MM.1S (cell line): ENCODE measurements around the gene HERC2.
"Not testable (repeated sequence)": the region's sequence is repeated elsewhere in the genome, so short reads cannot be mapped to it uniquely, and the experiment has no call there.

ENCODE experiments used
- DNase-seq: peaks from one replicate; pipeline ENCODE4 v3.0.0-alpha.2; 2015
- H2AFZ ChIP-seq: fragments of 300-600 bp; sonication (generic); 2 replicates; pipeline ENCODE4 v1.6.0; 2016; ENCODE audit warnings: antibody characterized with exemption, low read length
- H3F3A ChIP-seq: fragments of 300-600 bp; sonication (generic); 2 replicates; pipeline ENCODE4 v1.6.1; 2016; ENCODE audit warnings: mild to moderate bottlenecking, antibody characterized with exemption, low read length, moderate library complexity, mixed read lengths; ENCODE audit not compliant: insufficient read depth
- H3K27ac ChIP-seq: fragments of 300-600 bp; sonication (generic); 2 replicates; pipeline ENCODE4 v1.5.1; 2016; ENCODE audit warnings: mild to moderate bottlenecking, low read length
- H3K27me3 ChIP-seq: fragments of 300-600 bp; sonication (generic); replicated peaks from 2 replicates; pipeline ENCODE4 v1.6.0; 2016; ENCODE audit warnings: low read length; ENCODE audit not compliant: insufficient read depth
- H3K36me3 ChIP-seq: fragments of 300-600 bp; sonication (generic); replicated peaks from 2 replicates; pipeline ENCODE4 v1.6.1; 2016; ENCODE audit warnings: mild to moderate bottlenecking, low read length, mixed read lengths; ENCODE audit not compliant: insufficient read depth
- H3K4me1 ChIP-seq: fragments of 300-600 bp; sonication (generic); 2 replicates; pipeline ENCODE4 v1.6.1; 2016; ENCODE audit warnings: low read length, mixed read lengths
- H3K4me2 ChIP-seq: fragments of 300-600 bp; sonication (generic); 2 replicates; pipeline ENCODE4 v1.6.0; 2016; ENCODE audit warnings: low read depth, low read length
- H3K4me3 ChIP-seq: fragments of 300-600 bp; sonication (generic); 2 replicates; pipeline ENCODE4 v1.5.1; 2016; ENCODE audit warnings: low read length, mixed read lengths
- H3K79me2 ChIP-seq: fragments of 300-600 bp; sonication (generic); 2 replicates; pipeline ENCODE4 v1.6.1; 2016; ENCODE audit warnings: mixed run types, low read length, mixed read lengths
- H3K9ac ChIP-seq: fragments of 300-600 bp; sonication (generic); 2 replicates; pipeline ENCODE4 v1.6.1; 2016; ENCODE audit warnings: low read length, mixed read lengths
- H3K9me2 ChIP-seq: fragments of 300-600 bp; sonication (generic); replicated peaks from 2 replicates; pipeline ENCODE4 v1.6.1; 2016; ENCODE audit warnings: mild to moderate bottlenecking, low read length, mixed read lengths; ENCODE audit not compliant: insufficient read depth
- H3K9me3 ChIP-seq: fragments of 300-600 bp; sonication (generic); replicated peaks from 2 replicates; pipeline ENCODE4 v1.6.1; 2016; ENCODE audit warnings: mild to moderate bottlenecking, low read length, mixed read lengths; ENCODE audit not compliant: insufficient read depth
- H4K20me1 ChIP-seq: fragments of 300-600 bp; sonication (generic); 2 replicates; pipeline ENCODE4 v1.6.1; 2016; ENCODE audit warnings: mild to moderate bottlenecking, low read length, moderate library complexity, mixed read lengths; ENCODE audit not compliant: insufficient read depth
- EZH2 ChIP-seq: fragments of 300-600 bp; sonication (generic); optimal IDR thresholded peaks from 2 replicates; pipeline ENCODE3; 2017; ENCODE audit warnings: low read depth, mild to moderate bottlenecking, antibody characterized with exemption, low read length, mixed read lengths
- EZH2phosphoT487 ChIP-seq: fragments of 300-600 bp; sonication (generic); IDR thresholded peaks from 2 replicates; pipeline ENCODE4 v1.6.1; 2018; ENCODE audit warnings: antibody characterized with exemption, low read length
- TF ChIP-seq, protein P1 (sequence below): fragments of 300-600 bp; sonication (generic); IDR thresholded peaks from 2 replicates; pipeline ENCODE4 v1.5.1; 2016; ENCODE audit warnings: antibody characterized with exemption, low read length, mixed read lengths

The HERC2 gene

DNA sequence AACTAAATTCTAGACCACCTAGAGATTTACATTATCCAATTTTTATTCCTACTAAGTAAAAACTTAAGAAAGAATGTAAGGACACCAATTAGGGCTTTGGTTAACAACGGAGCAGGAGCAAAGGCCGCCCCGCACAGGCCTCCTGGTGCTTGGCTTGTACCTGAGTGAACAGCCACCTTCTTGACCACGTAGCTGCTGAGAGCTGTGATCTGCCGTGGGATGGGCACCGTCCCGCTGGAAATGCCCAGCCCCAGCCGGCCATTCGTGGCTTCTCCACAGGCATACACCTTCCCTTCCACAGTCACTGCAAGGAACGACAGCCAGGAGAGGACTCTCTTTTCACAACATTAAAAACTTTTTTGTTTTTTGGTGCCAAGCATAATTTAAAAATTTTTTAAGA is 143.3 kb downstream of the HERC2 start:
- Histone ChIP-seq H3K4me2 (no peak overlapping the region), H3K4me1 (no peaks in the 10 kb centered on the region), H3K27ac (no peak overlapping the region), H3F3A (no peaks in the 10 kb centered on the region), H3K36me3 (no peaks in the 10 kb centered on the region), H3K4me3 (no peak overlapping the region), H4K20me1 (no peaks in the 10 kb centered on the region), H3K9ac (no peak overlapping the region), H3K79me2 (no peaks in the 10 kb centered on the region), H3K27me3 (no peaks in the 10 kb centered on the region), H2AFZ (no peak overlapping the region), H3K9me2 (no peaks in the 10 kb centered on the region), H3K9me3 (no peaks in the 10 kb centered on the region)
- TF ChIP-seq EZH2phosphoT487 (no peak), EZH2 (no peak)
- TF ChIP-seq, protein P1, sequence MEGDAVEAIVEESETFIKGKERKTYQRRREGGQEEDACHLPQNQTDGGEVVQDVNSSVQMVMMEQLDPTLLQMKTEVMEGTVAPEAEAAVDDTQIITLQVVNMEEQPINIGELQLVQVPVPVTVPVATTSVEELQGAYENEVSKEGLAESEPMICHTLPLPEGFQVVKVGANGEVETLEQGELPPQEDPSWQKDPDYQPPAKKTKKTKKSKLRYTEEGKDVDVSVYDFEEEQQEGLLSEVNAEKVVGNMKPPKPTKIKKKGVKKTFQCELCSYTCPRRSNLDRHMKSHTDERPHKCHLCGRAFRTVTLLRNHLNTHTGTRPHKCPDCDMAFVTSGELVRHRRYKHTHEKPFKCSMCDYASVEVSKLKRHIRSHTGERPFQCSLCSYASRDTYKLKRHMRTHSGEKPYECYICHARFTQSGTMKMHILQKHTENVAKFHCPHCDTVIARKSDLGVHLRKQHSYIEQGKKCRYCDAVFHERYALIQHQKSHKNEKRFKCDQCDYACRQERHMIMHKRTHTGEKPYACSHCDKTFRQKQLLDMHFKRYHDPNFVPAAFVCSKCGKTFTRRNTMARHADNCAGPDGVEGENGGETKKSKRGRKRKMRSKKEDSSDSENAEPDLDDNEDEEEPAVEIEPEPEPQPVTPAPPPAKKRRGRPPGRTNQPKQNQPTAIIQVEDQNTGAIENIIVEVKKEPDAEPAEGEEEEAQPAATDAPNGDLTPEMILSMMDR: no peak
- no peak for DNase-seq

DNA sequence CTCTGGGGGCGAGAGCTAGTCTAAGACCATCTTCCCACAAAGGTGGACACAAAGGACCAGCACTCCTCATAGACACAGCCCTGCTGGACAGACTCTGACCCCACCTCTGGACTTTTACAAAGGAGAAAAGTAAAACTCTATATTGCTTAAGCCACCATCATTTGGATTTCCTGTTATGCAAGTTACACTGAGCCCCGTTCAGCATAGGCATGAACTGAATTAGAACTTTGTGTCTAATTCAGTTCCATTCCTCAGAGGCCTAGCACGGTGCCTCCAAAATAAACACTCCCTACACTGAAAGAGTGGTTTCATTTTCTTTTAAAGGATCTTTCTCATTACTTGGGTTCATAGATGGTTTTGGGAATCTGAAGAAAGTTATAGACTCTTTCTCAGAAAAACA is 143.7 kb downstream of the HERC2 start:
- Histone ChIP-seq H3K4me2 (no peak overlapping the region), H3K9me3 (no peaks in the 10 kb centered on the region), H4K20me1 (no peaks in the 10 kb centered on the region), H3K27ac (no peak overlapping the region), H3K9ac (no peak overlapping the region), H3K36me3 (no peaks in the 10 kb centered on the region), H2AFZ (no peak overlapping the region), H3K79me2 (no peaks in the 10 kb centered on the region), H3K9me2 (no peaks in the 10 kb centered on the region), H3F3A (no peaks in the 10 kb centered on the region), H3K27me3 (no peaks in the 10 kb centered on the region), H3K4me3 (no peak overlapping the region), H3K4me1 (no peaks in the 10 kb centered on the region)
- DNase-seq: no peak
- TF ChIP-seq, protein P1: no peak

DNA sequence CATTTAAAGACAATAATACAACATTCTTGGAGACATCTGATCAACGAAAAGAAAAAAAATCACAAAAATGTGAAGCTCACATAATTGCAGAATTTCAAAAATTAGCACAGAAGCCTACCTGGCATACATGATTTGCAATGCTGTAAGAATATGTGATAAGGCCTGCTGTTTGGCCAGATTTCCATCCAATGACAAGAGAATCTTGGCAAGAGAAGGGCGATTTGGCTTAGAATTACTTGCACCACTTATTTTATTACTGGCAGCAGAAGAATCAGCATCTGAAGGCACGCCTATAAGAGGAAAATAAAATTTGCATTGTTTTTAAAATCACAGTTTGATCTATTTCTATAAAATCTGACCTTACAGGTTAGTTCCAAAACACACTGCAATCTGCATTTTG is 152.6 kb downstream of the HERC2 start:
- H3K27me3 ChIP-seq: no peaks in the 10 kb centered on the region
- no peak overlapping the region for H3K9ac ChIP-seq
- no peak overlapping the region for H2AFZ ChIP-seq
- no peaks in the 10 kb centered on the region for H3K9me2 ChIP-seq
- no peaks in the 10 kb centered on the region for H3F3A ChIP-seq
- TF ChIP-seq, protein P1: no peak
- TF ChIP-seq EZH2: no peak
- TF ChIP-seq EZH2phosphoT487: no peak
- H3K27ac ChIP-seq: no peak overlapping the region
- no peak overlapping the region for H3K4me3 ChIP-seq
- H3K4me2 ChIP-seq: no peak overlapping the region
- DNase-seq: no peak
- H3K4me1 ChIP-seq: no peaks in the 10 kb centered on the region
- 0 out of 2 replicates have a peak, but pooled peaks cover 2% of the 10 kb centered on the region for H3K36me3 ChIP-seq
- no peaks in the 10 kb centered on the region for H4K20me1 ChIP-seq
- H3K79me2 ChIP-seq: no peaks in the 10 kb centered on the region
- H3K9me3 ChIP-seq: no peaks in the 10 kb centered on the region

DNA sequence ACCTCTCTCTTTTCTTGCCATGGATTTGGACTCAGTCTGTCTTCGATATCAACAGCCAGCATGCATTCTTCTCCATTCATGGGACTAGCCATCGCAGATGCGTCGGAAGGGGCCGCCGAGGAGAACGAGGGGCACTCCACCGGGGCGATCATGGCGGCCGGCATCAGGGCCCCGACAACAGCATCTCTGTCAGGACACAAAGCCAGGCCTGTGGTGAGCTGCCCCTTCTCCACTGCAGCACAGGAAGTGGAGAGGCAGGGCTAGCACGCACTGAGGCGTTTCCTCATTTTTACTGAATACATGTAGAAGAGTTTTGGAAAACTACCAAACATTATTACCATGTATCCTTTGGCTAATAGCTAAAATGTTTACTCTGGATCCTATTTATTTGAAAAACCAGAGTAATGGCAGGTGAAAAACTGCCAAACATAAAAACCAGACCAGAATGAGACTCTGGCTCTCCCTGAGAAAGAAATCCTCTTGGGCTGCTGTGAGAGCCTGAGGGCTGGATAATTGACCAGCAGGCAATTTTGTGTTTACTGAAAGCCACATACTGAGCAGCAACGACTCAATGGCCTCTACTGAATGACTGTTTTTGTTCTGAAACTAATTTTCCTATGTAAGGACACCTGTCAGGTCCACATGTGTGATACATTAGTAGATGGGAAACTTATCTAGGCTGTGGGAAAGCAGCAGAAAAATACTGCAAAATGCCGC is 153.4 kb downstream of the HERC2 start:
- not testable (repeated sequence) for H3K4me2 ChIP-seq, H3K79me2 ChIP-seq, H4K20me1 ChIP-seq, H3F3A ChIP-seq, H3K9me3 ChIP-seq, H2AFZ ChIP-seq, H3K27me3 ChIP-seq, H3K9ac ChIP-seq, H3K36me3 ChIP-seq, H3K9me2 ChIP-seq, H3K27ac ChIP-seq, DNase-seq, H3K4me3 ChIP-seq, H3K4me1 ChIP-seq
